ENCODE data around the gene OCA2.

The OCA2 gene

DNA sequence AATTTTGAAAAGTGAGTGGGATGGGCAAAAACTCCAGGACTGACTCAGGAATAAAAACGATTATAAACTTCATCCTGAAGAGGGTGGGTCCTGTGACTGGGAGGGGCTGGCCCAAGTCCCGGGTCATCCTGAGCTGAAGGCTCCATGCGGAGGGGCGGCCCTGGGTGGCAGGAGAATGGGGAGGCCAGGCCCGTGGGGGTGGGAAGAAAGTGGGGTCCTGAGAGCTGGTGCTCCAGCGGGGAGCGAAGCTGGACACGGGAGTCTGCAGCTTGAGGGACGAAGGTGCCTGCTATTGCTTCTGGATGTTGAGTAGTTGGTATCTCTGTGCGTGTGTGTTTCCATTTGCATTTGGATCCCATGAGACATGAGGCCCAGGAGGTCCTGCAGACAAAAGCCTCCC lies 4.7 kb upstream of the OCA2 start:
- DNase-seq (ENCODE audit: low read depth), result no peak

DNA sequence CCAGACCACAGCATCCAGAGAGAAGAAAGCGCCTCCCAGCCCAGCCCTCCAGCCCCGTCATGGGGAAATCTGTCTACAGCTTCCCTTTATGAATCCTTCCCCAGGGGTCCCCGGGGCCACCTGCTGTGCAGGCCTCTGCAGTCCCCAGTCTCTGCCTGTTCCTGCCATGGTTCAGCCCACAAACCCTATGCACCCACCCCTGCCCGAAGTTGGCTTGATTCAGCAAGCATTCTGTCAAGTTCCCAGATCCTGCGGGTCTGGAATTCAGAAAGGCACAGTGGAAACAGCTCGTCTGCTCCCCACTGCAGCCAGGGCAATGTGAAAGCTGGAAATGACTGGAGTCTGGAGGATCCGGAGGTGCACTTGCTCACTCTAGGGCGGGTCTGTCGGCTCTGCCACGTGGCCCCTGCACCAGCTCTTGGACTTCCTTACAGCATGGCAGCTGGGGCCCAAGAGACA lies 2.9 kb upstream of the OCA2 start:
- no peak for DNase-seq (ENCODE audit: low read depth)

DNA sequence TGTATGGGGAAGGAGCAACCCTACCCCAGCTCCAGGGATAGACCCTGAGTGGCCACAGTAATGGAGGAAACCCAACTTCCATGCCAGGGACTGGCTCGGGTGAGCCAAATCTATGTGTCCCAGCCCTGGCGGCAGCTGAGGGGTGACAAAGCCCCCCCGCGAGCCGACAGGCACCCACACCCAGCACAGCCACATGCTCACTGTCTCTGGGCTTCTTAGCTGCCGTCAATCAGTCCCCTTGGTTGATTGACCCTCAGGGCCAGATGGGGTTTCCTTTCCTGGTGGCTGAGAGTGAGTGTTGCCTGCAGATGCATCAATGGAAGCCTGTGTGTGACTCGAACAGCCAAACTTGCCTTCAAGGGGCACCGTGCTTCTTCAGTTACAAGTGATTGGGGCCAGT lies 2.1 kb upstream of the OCA2 start:
- DNase-seq (ENCODE audit: low read depth), result no peak

DNA sequence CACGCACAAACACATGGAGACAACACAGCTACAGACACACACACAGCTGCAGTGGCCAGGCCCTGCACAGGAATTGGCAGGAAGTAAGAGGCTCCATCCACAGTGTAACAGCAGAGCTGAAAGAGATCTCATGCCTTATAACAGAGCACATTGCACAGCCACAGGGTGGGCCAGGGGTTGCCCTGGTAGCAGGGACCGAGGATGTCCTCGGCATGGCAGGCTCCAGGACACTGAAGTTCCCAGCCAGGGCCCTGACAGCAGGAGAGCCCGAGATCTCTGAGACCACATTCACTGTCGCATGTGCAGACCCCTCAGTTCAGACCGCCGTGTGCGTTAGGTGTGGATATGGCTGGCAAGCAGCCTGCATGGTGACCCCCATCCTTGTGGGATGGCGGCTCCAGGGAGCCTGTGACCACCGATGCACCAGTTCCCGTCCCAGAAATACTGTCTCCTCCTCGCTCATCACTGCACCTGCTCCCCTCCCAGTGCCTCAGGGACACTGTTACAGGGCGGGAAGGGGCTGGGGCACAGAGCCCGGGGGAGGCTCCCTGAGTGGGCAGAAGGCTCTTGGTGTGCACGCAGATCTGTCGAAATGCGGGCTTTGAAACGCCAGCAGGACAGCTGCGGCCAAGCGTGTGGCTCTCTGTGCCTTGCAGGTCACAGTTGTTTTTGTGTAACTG lies 1.5 kb upstream of the OCA2 start:
- no peak for DNase-seq (ENCODE audit: low read depth)

DNA sequence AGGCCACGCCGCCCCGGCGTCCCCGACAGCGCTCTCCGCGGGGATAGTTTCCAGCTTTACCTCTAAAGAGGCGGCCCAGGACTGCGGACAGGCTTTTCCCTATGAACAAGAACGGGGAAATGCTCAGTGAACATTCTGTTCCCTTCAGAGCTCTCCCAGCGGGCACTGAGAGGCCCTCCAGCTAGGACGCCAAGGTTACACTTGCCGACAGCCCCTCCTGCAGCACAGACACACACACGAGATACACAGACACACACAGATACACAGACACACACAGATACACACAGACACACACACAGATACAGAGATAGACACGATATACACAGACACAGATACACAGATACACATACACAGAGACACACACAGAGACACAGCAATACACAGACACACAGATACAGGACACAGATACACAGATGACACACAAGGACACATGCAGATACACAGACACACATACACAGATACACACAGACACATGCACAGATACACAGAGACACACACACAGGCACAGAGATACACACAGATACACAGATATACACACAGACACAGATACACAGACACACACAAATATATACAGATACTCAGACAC lies 533 bp upstream of the OCA2 start:
- no peak for DNase-seq (ENCODE audit: low read depth)

DNA sequence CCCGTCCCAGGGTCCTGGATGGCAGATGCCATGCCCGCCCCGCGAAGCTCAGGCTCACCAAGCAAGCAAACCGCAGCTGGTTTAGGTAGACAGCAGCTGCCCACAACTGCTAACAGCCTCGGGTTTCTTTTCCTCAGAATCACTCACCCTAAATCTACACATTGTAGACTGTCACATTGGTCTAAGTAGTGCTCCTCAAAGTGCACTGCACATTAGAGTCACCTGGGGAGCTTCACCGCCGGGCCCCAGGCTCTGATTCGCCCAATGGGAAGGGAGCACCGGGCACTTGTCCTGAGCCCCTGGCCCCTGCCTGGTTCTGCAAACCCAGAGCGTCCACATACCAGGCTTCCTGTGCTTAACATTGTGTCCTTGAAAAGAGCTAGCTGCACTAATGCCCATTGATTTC lies 752 bp downstream of the OCA2 start:
- DNase-seq (ENCODE audit: low read depth), result no peak

DNA sequence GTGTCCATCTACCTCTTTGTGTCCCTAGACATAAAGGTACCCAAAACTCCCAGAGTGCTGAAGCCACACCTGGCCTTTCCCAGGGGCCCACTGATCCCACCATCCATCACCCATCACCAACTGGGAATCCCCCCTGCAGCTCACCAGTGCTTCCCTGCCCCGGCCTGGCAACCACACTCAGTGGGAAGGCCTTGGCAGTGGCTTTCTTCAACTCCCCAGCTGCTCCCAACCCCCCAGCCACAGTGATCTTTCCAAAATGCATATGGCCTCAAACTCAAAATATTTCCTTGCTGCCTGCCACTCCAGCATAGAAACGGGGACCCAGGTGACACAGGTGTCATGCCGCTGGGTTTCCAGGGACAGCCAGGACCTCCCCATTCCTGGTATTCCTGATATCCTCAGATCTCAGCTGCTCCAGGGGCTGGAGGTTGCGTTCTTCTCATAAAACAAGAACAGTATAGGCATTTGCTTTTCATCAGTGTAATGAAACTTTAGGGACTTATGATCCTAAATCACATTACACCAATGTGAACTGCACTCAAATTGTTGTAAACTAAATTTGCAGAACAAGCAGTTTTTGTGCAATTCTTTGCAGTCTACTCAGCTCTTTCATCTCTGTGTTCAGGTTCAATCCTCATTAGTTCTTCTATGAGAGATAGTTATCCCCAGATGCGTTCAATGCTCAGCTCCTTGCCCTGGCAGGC lies 1.3 kb downstream of the OCA2 start:
- no peak for DNase-seq (ENCODE audit: low read depth)

DNA sequence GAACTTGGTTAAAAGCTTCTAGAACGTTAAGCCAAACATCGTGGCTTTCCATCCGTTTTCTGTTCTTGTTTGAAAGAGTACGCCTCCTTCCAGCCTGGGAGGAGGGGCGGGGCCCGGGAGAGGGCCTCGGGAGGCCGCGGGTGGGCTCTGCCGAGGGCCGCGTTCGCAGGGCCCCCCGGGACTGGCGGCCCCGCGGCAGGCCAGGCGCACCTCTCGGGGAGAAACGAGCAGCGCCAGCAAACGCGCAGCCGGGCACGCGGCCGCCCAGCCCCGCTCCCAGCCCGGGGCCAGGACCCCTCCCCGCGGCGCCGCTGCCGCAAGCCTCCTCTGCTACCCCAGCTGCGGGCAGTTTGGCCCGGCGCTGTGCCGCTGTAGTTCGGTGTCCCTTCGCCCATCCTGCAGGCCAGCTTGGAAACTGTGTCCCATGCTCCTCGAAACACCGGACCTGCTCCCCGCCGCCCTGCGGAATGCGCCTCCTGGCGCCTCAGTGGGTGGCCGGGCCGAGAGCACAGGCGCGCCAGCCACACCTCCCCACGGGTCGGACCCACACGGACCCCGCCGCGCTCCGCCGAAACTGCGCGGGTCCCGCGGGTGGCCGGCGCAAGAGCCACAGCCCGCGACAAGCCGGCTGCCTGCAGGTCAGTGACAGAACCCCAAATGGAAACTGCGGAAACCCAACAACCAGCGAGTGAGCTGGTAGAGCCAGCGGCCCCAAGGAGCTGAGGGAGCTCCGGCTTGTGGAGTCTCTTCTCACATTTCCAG lies 2.3 kb downstream of the OCA2 start:
- DNase-seq (ENCODE audit: low read depth), result no peak

DNA sequence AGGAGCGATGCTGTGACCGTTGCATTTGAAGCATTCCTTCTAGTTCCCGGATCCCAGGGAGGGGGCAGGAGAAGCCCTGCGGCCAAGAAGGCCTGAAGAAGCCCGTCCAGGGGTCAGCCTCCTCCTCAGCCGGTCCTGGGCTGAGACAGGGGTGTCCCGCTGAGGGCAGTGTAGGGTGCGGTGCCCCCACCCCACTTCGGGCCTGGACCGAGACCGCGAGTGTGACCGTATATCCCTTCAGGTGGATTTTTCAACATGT lies 2.8 kb downstream of the OCA2 start:
- DNase-seq (ENCODE audit: low read depth), result no peak

DNA sequence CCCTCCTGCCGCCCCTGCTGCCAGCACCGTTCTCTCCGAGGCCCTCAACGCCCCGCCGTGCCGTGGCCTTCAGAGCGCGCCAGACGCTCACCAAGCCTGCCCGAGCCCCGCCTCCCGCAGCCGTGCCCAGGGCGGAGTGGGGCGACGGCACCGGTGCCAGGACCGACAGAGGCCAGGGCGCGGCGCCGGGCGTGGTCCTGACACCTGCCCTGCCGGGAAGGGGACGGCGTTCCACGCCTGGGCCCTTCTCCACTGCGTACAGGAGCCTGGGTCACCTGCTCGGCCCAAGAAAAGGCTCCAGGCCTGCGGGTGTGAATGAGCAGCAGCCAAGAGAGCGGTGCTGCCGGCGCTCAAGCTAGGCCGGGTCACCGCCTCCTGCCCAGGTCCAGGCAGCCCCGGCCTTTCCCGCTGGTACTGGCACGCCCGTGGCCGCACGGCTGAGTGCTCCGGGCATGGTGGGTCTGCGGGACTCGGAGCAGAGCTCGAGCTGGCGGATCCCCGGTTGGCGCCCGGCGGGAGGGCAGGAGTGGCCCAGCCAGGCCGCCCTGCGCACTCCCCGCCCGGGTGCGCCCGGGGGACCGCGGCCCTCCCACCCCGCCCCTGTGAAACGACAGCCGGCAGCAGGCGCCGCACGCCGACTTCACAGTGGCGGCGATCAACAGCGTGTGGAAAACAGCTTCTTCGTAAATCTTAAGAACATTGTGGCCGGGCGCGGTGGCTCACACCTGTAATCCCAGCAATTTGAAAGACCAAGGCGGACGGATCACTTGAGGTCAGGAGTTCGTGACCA lies 4.2 kb downstream of the OCA2 start:
- no peak for DNase-seq (ENCODE audit: low read depth)

DNA sequence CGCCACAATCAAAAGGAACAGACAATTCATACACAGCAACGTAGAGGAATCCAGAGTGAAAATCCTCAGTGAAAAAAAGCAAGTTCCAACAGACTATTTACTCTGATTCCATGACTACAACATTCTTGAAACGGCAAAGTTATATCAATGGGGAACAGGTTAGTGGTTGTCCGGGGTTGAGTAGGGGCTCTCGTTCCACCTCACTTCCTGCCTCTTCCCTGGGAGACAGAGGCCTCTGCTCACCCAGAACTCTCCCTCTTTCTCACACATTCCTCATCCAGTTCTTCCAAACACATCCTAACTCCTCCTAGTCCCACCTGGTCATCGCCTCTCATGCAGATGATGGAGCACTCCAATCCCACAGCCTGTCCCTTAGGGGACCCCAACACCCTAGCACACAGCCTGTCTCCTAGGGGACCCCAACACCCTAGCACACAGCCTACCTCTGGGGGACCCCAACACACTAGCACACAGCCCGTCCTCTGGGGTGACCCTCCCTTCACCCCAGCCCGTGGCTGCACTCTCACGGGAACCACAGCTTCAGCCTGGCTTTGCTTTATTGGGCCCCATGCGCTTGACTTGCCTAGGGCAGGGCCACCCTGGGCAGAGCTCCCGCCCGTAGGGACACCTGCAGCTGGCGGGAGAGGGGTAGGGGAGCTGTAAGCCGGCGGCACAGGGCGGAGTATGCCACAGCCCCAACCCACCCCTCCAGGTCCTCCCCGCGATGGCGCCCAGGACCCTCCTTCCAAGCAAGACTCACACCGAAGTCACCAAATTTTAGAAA lies 5.2 kb downstream of the OCA2 start:
- DNase-seq (ENCODE audit: low read depth), result no peak

DNA sequence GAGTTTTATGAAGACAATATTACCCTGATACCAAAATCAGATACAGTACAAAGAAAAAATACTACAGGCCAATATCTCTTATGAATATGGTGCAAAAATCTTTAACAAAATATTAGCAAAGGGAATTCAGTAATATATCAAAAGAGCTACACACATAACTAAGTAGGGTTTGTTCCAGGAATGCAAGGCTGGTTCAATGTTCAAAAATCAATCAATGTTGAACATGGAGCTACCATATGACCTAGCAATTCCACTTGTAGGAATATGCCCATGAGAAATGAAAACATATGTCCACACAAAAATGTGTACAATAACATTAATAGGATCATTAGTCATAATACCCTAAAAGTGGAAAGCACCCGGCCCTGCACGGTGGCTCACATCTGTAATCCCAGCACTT lies 7.8 kb downstream of the OCA2 start:
- no peak for DNase-seq (ENCODE audit: low read depth)

DNA sequence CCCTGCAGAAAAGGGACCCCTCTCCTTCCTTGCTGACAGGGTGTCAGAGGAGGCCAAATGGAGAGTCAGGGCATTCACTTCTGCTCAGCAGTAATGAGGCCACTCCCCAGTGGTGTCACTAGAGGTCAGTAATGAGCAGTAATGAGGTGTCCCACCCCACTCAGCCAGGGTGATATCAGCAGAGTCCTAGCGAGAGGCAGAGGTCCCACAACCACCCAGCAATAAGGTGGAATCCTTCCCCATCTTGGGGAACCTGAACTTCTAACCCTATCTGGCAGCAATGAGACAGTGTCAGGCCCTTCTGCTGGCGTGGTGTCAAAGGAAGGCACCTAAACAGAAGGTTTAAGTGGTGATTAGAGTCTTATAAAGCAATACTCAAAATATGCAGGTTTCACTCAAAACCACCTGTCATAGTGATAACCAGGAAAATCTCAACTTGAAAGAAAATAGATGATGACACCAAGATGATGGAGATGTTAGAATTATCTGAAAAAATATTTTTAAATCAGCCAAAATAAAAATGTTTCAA lies 12.9 kb downstream of the OCA2 start:
- no peak for DNase-seq (ENCODE audit: low read depth)

DNA sequence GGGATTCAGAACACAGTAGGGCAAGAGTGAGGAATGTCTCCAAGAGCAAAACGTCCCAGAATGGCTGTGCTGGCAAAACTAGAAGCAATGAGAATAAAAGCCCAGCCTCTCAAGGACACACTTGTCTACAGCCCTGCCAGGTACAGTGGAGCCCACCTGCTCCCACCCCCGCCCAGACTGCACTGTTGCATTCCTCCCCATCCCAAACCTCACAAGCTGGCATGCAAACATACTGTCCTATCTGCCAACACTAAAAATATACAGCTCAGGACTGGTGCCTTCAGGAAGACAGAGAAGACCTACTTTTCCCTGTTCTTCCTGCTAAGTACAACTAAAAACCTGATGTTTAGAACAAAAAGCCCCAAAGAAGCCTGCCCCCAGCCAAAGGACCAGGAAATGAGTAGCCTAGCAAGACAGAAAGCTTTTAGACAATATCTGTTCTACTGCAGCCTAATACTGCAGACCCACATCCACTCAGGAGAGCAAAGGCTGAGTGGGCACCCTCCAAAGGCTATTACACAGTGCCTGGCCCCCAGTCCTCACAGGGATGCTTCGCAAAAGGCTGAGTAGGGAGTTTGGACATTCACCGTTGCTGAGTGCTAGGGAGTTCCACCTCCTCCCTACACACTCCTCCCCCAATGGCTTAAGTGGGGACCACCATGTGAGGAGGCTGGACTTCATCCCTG lies 13.5 kb downstream of the OCA2 start:
- no peak for DNase-seq (ENCODE audit: low read depth)

DNA sequence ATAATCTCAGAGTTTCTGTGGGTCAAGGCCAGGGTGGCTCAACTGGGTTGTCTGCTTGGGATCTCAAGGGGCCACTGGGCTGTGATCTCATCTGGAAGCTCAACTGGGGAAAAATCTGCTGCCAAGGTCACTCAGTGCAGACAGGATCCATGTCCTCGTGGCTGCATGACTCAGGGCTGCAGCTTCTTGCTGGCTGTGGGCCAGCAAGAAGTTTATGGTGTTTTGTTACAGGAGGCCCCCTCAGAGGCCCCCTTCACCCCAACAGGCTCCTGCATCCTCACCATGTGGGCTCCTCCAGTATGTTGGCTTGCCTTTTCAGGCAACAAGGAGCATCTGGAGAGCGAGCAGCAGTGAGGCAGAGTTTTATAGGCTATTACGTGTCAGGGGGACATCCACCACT lies 14.6 kb downstream of the OCA2 start:
- DNase-seq (ENCODE audit: low read depth), result no peak

DNA sequence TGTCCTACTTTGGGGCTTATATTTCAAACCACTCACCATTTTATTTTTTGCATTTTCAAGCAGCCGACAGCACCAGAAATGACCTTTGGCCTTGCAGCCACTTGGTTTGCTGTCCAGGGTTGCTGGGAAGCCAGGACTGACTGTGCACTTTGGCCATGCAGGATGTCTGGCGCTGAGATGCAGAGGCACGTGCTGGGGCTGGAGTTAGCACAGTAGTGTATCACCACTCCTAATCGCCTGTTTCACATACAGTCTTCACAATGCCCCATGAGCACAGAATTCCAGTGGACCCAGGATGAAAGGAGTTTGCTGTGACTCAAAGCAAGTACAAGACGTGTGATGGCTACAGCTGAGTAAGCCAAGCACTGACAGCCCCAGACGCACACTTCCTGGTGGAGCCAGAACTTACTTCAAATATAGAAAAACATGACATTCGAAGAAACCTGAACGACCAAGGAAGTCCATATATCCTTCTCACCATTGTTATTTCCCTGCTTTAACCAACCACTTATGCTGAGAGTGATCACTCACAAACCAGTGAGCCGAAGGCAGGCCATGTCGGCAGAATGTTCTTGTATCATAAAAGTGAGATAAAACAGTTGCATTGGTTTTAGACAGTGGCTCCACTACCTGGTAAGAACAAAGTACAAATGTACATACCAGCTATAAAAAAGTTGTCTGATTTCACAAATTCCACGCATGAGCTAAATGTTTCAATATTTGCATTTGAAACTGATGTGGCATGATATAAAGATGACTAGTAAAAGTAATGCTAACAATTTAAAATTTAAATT lies 16.0 kb downstream of the OCA2 start:
- no peak for DNase-seq (ENCODE audit: low read depth)

DNA sequence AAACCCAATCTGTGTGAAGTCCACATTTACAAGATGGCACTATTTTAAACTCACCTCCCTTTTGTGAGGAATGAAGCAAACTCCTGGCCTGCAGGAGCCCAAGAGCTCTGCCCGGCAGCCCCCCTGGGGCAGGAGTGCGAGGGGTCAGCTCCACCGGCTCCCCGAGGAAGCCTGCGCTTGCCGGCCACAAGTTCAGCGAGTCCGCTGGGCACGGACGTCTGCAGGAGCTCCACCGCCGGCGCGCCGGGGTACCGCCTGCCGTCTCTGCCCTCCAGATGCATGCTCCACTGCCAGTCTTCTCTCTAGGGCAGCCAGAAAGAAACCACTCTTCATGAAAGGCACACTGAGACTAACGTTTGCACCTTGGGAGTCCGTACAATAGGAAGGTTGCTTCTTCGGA lies 17.5 kb downstream of the OCA2 start:
- DNase-seq (ENCODE audit: low read depth), result no peak

DNA sequence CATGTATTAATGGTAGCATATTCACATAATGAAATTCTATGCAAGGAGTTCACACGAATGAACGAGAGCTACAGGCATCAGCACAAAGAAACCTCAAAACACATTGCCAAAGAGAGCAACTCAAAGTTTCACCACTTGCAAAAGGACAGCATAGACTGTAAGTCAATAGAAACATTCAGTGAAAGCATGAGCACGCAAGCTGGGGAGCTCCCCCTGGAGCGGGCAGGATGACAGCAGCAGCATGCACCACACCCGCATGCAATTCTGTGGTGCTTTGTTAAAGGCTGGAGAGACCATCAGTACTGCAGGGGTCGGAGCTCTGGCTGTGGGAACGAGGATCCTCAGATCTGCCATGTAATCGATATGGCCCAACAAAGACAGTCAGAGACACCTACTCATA lies 18.7 kb downstream of the OCA2 start:
- DNase-seq (ENCODE audit: low read depth), result no peak

DNA sequence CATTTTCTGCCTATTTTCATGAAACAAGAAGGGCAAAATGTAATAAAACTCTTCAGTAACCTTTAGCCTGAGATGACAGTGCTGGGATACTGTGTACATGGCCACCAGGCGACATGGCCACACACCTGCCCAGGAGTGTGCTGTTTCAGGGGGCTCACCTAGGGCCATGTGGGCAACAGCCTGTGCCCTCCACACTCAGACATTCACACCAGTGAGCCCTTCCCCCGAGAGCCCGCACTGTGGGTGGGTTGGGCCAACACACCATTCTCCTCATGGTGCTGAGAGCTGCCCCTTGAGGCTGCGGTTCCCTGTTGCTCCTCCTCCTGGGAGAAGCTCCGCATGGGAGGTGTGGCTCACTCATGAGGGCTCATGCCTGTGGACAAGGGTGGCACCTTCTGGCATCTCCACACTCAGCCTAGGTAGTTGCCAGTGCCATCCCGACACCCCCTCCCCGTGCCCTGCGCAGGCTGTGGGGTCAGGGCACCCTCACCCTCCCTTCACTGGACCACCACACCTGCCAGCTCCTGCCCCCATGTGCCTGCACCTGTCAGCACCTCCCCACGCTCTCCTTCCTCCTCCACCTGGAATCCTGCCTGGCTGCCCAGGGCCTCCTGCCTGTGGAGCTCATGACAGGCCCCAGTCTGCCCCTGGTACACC lies 19.7 kb downstream of the OCA2 start:
- DNase-seq (ENCODE audit: low read depth), result no peak
